Upper lobe of right lung (tissue), 1 donor: ENCODE measurements around the gene PTPRM. TPM values are rescaled to one million over a fixed set of nuclear protein-coding genes. Genes with fewer than 3 reads are reported as not detected.

ENCODE experiments used
- ATAC-seq: fragments of 200-7000 bp; cut with Tn5 transposase; one replicate; pipeline ENCODE4 v1.9.1; 2020; ENCODE audit warnings: mild to moderate bottlenecking, moderate library complexity
- DNase-seq: peaks from one replicate; pipeline ENCODE4 v3.0.0-alpha.2; 2020
- H3K27ac ChIP-seq: fragments of 200-600 bp; one replicate; pipeline ENCODE4 v1.8.0; 2022
- H3K27me3 ChIP-seq: fragments of 200-600 bp; one replicate; pipeline ENCODE4 v1.8.0; 2022; ENCODE audit warnings: mild to moderate bottlenecking
- H3K36me3 ChIP-seq: fragments of 200-600 bp; one replicate; pipeline ENCODE4 v1.8.0; 2022
- H3K4me1 ChIP-seq: fragments of 200-600 bp; one replicate; pipeline ENCODE4 v1.8.0; 2022
- H3K4me3 ChIP-seq: fragments of 200-600 bp; one replicate; pipeline ENCODE4 v1.8.0; 2022; ENCODE audit warnings: mild to moderate bottlenecking
- H3K9me3 ChIP-seq: fragments of 200-600 bp; one replicate; pipeline ENCODE4 v1.8.0; 2022
- intact Hi-C: fragments of 100-400 bp; cut with DNase I; formaldehyde crosslinking; loops from one replicate; pipeline ENCODE4 v1.11.0; 2022
- total RNA-seq: library from RNA; stranded (reverse); fragmentation: NEBNext Ultra II Directional; extraction: Animal tissue kit (Norgen Biotek cat#: 25700); gene quantifications from one replicate; pipeline ENCODE4 v1.2.1, GENCODE V29; 2021
- TF ChIP-seq, protein P1 (sequence below): fragments of 200-600 bp; IDR thresholded peaks from one replicate; pipeline ENCODE4 v1.8.0; 2022; ENCODE audit warnings: antibody characterized with exemption
- donor health status: DM: no; HTN: yes; CAD: no; lungs with severe emphysema.

Gene PTPRM
- total RNA-seq, 1 donor from 2014 or later = 99.3 TPM

GRCh38 chr18:7646174-7646886 lies 79.2 kb downstream of the PTPRM start:
- H3K9me3 ChIP-seq = no peaks in the 10 kb centered on the region
- no peak overlapping the region for H3K27ac ChIP-seq
- no peak overlapping the region for H3K4me3 ChIP-seq
- intact Hi-C loops = no loop called here
- DNase-seq = no peak
- H3K27me3 ChIP-seq = no peaks in the 10 kb centered on the region
- no peaks in the 10 kb centered on the region for H3K4me1 ChIP-seq
- no peaks in the 10 kb centered on the region for H3K36me3 ChIP-seq
- TF ChIP-seq, protein P1, sequence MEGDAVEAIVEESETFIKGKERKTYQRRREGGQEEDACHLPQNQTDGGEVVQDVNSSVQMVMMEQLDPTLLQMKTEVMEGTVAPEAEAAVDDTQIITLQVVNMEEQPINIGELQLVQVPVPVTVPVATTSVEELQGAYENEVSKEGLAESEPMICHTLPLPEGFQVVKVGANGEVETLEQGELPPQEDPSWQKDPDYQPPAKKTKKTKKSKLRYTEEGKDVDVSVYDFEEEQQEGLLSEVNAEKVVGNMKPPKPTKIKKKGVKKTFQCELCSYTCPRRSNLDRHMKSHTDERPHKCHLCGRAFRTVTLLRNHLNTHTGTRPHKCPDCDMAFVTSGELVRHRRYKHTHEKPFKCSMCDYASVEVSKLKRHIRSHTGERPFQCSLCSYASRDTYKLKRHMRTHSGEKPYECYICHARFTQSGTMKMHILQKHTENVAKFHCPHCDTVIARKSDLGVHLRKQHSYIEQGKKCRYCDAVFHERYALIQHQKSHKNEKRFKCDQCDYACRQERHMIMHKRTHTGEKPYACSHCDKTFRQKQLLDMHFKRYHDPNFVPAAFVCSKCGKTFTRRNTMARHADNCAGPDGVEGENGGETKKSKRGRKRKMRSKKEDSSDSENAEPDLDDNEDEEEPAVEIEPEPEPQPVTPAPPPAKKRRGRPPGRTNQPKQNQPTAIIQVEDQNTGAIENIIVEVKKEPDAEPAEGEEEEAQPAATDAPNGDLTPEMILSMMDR = no peak
- no peak for ATAC-seq

DNA sequence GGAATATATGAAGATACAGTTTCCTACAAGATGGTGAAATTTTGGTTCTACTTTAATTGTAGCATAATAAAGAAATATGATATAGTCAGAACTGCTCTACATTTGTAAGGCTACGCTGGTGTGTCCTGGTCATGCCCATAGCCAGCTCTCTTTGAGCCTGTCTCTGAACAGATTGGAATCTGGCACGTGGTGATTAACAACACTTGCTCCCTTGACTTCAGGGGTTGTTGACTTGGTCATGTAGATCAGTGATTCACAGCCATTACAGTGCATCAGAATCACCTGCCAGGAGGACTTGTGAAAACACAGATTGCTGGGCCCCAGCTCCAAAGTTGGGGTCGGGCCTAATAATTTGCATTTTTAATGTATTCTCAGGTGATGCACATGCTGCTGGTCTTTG lies 80.4 kb downstream of the PTPRM start:
- DNase-seq = no peak
- TF ChIP-seq, protein P1 = no peak
- Histone ChIP-seq H3K9me3 (no peaks in the 10 kb centered on the region), H3K4me3 (no peak overlapping the region), H3K27ac (no peak overlapping the region), H3K4me1 (no peaks in the 10 kb centered on the region), H3K36me3 (no peaks in the 10 kb centered on the region), H3K27me3 (no peaks in the 10 kb centered on the region)
- ATAC-seq = no peak
- intact Hi-C loops = no loop called here

DNA sequence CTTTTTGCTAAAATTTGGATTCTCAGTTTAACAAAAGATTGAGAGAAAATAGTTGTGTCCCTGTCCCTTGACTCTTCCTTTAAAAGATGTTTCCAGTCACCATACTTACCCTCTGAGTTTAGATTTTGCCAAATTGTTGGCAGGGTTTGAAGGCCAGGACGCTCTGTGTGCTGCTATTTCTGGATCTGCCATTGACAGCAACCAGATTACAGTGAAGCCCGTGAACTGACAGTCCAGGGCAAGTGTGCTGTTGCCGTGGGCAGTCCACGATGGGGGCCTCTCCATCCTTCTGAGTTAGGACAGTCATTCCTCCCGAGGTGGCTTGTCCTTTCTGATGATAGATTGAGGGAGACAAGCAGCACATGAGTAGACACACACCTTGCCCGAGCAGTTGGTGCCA lies 89.9 kb downstream of the PTPRM start:
- DNase-seq (no peak), ATAC-seq (peak; percentile 39)
- intact Hi-C loops = no loop called here
- no peaks in the 10 kb centered on the region for H3K36me3 ChIP-seq
- peaks cover 15% of the 10 kb centered on the region for H3K4me1 ChIP-seq
- H3K27me3 ChIP-seq = no peaks in the 10 kb centered on the region
- TF ChIP-seq, protein P1 = no peak
- no peak overlapping the region for H3K27ac ChIP-seq
- H3K4me3 ChIP-seq = no peak overlapping the region
- no peaks in the 10 kb centered on the region for H3K9me3 ChIP-seq

DNA sequence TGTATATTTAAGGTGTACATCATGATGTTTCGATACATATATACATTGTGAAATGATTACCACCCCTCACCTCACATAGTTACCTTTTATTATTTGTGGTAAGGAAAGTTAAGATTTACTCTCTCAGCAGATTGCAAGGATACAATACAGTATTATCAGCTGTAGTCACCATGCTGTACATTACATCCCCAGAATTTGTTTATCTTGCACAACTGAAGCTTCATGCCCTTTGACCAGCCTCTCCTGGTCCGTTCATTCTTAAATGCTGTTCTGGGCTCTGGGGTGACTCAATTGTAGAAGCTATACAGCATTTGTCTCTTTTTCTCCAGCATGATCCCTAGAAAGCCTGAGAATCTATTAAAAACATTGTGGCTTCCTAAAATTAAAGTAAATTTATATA lies 90.8 kb downstream of the PTPRM start:
- no peak for DNase-seq
- TF ChIP-seq, protein P1 = no peak
- intact Hi-C loops = no loop called here
- H3K4me1 ChIP-seq = peaks cover 15% of the 10 kb centered on the region
- H3K9me3 ChIP-seq = no peaks in the 10 kb centered on the region
- no peaks in the 10 kb centered on the region for H3K27me3 ChIP-seq
- no peak overlapping the region for H3K4me3 ChIP-seq
- no peaks in the 10 kb centered on the region for H3K36me3 ChIP-seq
- ATAC-seq = no peak
- no peak overlapping the region for H3K27ac ChIP-seq

DNA sequence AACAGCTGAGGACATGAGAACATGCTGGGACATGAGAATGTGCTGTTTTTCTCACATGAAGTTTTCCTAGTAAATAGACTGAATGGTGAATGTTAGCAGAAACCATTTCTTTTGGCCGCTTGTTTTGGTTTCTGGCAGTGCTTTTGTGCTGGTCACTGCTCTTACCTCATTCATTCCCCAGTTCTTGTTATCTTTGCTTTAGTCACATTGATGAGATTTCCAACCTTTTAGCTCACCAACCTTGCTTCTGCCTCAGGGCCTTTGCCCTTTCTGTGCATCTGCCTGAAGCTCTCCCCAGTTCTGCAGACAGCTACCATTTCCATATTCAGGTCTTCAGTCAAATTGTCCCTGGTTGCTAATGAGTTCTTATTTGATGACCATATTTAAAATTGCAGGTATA lies 91.6 kb downstream of the PTPRM start:
- Histone ChIP-seq H3K4me3 (no peak overlapping the region), H3K4me1 (peaks cover 15% of the 10 kb centered on the region), H3K36me3 (no peaks in the 10 kb centered on the region), H3K27ac (no peak overlapping the region), H3K9me3 (no peaks in the 10 kb centered on the region), H3K27me3 (no peaks in the 10 kb centered on the region)
- DNase-seq (no peak), ATAC-seq (no peak)
- TF ChIP-seq, protein P1 = no peak
- intact Hi-C loops = no loop called here

GRCh38 chr18:7661207-7661606 lies 94.1 kb downstream of the PTPRM start:
- Histone ChIP-seq H3K36me3 (no peaks in the 10 kb centered on the region), H3K27me3 (no peaks in the 10 kb centered on the region), H3K9me3 (no peaks in the 10 kb centered on the region), H3K27ac (no peak overlapping the region), H3K4me3 (no peak overlapping the region), H3K4me1 (peaks cover 12% of the 10 kb centered on the region)
- TF ChIP-seq, protein P1 = no peak
- DNase-seq (no peak), ATAC-seq (no peak)
- intact Hi-C loops = no loop called here
